AG09319 (cell line): ENCODE results near the gene LITAFD.

ENCODE experiments used
- DNase-seq: peaks from one replicate; pipeline ENCODE4 v3.0.0-alpha.2; 2010; ENCODE audit warnings: low read depth; ENCODE audit errors: extremely low read depth
- TF ChIP-seq, protein P1 (sequence below): IDR thresholded peaks from 2 replicates; pipeline ENCODE4 v1.5.1; 2011; ENCODE audit warnings: low read depth, mild to moderate bottlenecking, inconsistent platforms, low read length, moderate library complexity

Gene LITAFD

DNA sequence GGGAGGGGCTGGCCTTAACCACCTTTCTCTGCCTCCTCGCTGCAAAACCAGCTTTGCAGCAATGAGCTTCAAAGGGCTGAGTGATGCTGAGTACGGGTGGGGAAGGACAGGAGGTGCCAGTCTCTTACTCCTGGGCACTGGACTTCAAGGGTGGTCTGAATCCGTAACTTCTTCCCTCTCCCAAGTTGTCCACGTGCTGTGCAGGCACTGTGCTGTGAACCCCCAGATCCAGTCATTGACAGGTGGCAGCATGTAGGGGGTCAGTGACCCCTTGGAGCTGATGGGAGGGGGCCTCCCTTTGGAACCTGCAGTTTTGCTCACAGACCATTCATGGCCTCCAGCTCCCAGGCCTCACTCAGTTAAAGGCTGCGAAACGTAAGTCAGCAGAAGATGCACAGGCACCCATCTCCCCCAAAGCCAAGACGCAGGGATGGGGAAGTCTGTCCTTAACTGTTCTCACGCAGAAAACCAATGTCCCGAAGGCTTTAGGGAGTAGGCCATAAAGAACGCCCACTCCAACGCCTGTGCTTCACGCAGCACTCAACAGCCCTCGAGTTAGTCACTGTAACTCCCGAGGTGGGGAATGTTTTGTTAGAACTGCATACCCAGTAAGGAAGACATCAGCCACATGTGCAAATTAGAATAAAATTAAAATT, 7.9 kb downstream of the LITAFD start:
- TF ChIP-seq, protein P1, sequence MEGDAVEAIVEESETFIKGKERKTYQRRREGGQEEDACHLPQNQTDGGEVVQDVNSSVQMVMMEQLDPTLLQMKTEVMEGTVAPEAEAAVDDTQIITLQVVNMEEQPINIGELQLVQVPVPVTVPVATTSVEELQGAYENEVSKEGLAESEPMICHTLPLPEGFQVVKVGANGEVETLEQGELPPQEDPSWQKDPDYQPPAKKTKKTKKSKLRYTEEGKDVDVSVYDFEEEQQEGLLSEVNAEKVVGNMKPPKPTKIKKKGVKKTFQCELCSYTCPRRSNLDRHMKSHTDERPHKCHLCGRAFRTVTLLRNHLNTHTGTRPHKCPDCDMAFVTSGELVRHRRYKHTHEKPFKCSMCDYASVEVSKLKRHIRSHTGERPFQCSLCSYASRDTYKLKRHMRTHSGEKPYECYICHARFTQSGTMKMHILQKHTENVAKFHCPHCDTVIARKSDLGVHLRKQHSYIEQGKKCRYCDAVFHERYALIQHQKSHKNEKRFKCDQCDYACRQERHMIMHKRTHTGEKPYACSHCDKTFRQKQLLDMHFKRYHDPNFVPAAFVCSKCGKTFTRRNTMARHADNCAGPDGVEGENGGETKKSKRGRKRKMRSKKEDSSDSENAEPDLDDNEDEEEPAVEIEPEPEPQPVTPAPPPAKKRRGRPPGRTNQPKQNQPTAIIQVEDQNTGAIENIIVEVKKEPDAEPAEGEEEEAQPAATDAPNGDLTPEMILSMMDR = no peak

DNA sequence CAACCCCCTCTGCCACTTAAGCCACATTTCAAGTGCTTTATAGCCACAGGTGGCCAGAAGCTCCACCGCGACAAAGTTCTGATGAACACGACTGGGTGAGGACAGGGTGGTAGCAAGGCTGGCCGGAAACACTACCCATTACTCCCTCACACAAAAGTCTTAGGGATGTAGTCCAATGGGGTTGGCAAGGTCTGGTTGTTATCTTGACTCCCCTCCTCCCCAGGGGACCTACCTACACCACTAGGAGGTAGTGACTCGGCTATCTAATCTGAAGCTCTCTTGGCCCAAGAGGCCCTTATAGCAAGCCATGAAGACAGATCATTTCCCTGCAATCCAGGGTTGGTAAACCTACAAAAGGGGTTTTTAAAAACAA, 8.4 kb downstream of the LITAFD start:
- TF ChIP-seq, protein P1 = no peak
- DNase-seq = no peak

More for the DNA sequence above, 7.9 kb downstream of the LITAFD start:
- no peak for DNase-seq

DNA sequence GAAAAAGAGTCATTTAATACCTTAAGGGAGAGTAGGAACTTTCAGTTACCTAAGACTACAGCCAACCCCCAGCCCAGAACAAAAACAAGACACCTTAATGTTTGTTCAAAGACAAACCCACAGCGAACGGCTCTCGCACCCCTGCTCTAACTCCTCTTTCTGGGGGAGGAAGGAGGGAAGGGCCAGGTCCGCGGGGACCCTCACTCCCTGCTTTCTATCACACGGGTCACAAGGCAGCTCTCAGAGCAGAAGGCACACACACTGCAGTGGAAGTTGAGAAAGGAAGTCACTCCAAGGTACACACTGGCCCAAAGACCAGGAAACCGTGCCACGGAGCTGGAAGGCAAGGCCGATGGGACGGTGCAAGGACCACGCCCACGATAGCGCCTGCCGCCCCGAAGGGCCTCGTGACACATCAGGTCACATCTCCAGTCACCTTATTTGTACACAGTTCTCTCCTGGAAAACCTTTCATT, 10.0 kb downstream of the LITAFD start:
- no peak for DNase-seq
- TF ChIP-seq, protein P1 = no peak

DNA sequence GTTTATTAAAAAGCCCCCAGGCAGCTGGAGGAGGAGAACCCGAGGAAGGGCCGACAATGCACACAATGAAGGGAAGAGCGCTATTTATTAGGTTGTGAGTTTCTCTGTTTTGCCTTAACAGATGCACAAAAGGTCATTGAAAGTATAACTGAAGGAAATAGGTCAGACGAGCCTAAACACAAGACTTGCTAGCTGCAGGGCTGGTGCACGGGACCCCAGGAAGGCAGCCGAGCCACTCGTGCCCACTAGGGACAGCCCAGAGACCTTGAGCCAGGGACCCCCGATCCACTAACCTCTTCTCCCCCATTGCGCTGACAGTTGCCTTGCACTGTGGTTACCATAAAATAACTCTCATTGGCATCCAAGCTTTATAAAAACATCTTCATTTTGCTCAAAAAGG, 11.3 kb downstream of the LITAFD start:
- TF ChIP-seq, protein P1 = no peak
- no peak for DNase-seq

DNA sequence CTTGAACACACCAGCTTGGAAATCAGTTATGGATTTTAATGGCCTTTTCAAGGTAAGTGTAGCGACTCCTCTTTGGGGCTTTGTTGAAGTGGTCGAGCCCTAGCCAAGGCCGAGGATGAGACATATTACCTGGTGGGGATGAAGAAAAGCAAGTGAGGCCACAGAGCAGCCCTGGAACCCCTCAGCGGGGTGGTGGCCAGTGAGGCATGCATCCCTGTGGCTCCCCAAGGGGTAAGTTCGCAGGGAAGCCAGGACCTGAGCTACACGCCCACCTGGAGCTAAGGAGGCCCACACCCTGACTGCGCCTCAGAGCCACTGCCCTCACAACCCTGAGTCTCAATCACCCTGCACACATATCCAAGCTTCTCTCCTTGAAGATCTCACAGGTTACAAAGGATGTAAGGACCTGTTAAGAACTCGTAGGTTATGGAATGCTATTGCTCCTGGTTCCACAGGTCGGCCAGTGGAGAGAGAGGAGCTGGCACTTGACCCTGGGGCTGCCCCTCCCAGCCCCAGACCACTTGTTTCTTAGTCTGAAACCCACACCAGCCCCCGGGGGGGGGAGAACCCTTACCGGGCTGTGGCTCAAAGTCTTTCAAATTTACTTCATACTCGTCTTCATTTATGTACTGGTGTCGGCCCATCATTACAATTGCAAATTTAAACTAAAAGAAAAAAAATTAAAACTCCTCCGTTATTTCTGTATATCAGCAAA, 12.0 kb downstream of the LITAFD start:
- TF ChIP-seq, protein P1 = no peak
- no peak for DNase-seq

- DNase-seq = no peak
- TF ChIP-seq, protein P1 = no peak
These were observed 12.7 kb downstream of the LITAFD start for GRCh38 chr16:8894736-8895334.
